Measurements from ENCODE around the gene EDA2R.

GRCh38 chrX:66674506-66674905, 35.6 kb upstream of the EDA2R start:
- TF ChIP-seq CTCF (IDR thresholded peaks at IDR 0.05), result no peak
- TF ChIP-seq ZFX (IDR thresholded peaks at IDR 0.05; ENCODE audit: borderline replicate concordance), result no peak
